ENCODE results near the gene CER1. TPM values are rescaled to one million over a fixed set of nuclear protein-coding genes. Genes with fewer than 3 reads are reported as not detected.

CER1 gene
- total and polyA plus RNA-seq, 9 of the 15 experiments (the other 6 are each of a cell fraction or from before 2014, with no cell fraction given) = not detected

- no peaks in the 10 kb centered on the region for H3K9me3 ChIP-seq (replicated peaks; ENCODE audit: control insufficient read depth, insufficient read depth, low read depth, low read length)
- CTCF ChIA-PET (ENCODE audit: low intra/inter-chr PET ratio) = no interaction called here
- peak overlapping the region; percentile 40 for H3K4me3 ChIP-seq
- H3K4me2 ChIP-seq (ENCODE audit: insufficient read depth, low read length) = peak overlapping the region; percentile 43
- DNase-seq (ENCODE audit: extremely low read depth in 1 of 4, low spot score in 3 of 4) (peak in 1 of 4 experiments; percentile 17), ATAC-seq (peak; percentile 69), FAIRE-seq (no peak)
- no peaks in the 10 kb centered on the region for H3K36me3 ChIP-seq (ENCODE audit: control insufficient read depth, insufficient read depth, low read length)
- peak overlapping the region in 1 of 2 experiments; percentile 77; a peak in 2 of 4 replicates for H3K9ac ChIP-seq (ENCODE audit: insufficient read depth in 1 of 2, low read depth in 2 of 2, low read length in 2 of 2)
- no peaks in the 10 kb centered on the region for H3K79me2 ChIP-seq (ENCODE audit: control insufficient read depth, insufficient read depth, low read length)
- intact Hi-C loops (cut with micrococcal nuclease) (no loop called here), in situ Hi-C loops (cut with MboI) (no loop called here)
- H3K27me3 ChIP-seq (ENCODE audit: control insufficient read depth in 2 of 2, insufficient read depth in 2 of 2, low read length in 2 of 2) = no peaks in the 10 kb centered on the region
- H3K9me1 ChIP-seq (ENCODE audit: control insufficient read depth, insufficient read depth, low read length) = no peaks in the 10 kb centered on the region
- no peaks in the 10 kb centered on the region for H4K20me1 ChIP-seq (replicated peaks; ENCODE audit: control insufficient read depth, insufficient read depth, low read length)
- WGBS (ENCODE audit: insufficient coverage, low coverage, missing lambda C conversion rate) = 6% methylated on average over 10 of the region's 35 CpGs
- no peak overlapping the region for H3K27ac ChIP-seq (ENCODE audit: extremely low read depth, low read depth, low read length)
- H3K4me1 ChIP-seq (replicated peaks in 1 of 2; ENCODE audit: control insufficient read depth in 2 of 2, insufficient read depth in 2 of 2, low read length in 2 of 2) = peaks cover 0 to 4% of the 10 kb centered on the region in 2 experiments; a peak in 1 of 5 replicates
- POLR2A ChIA-PET = no interaction called here
- no peak for TF ChIP-seq CSDE1 (IDR thresholded peaks at IDR 0.05)
- TF ChIP-seq BHLHE40 (IDR thresholded peaks at IDR 0.05; ENCODE audit: low read length) = no peak
- no peak for TF ChIP-seq SMAD4 (CRISPR knock-in tag; conservative IDR thresholded peaks at IDR 0.05)
- no TSS peak for BruUV-seq (replicated peaks)
- peak overlapping the region; percentile 79; the same call in 1 of the 2 replicates for H2AFZ ChIP-seq (ENCODE audit: low read depth, low read length)
Measured at GRCh38 chr9:14692470-14693250, 29.9 kb downstream of the CER1 start.

DNA sequence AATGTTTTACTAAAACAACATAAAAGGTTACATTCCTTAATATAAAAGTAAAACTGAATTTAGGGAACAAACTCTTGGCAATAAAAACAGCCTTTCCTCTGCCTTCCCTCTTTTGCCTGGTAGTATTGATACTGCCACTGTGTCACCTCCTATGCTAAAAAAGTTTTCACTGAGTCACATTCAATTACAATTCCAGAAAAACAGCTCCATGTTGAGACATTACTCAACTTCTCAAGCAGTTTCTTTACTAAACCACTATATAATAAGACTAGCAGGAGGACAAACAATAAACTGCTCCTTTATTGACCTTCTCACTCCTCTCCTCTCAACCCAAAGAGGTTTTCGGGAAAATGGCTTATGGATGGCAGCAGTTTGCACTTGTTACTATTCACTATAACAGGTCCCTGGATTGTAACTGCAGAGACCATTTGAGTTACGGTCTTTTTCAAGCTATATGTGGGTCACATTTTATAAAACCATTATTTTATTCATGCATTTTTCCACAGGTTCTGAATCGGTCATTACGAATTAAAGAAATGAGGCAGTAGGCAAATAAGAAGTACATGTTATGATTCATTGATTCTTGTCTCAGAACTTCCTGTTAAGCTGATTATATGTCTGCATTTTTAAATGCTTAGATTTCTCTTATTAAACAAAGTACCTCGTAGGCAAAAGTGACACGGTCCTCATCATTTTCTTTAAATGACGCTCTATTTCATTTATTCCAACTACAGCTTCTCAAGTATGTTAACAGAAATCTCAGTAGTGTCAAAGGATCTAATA is 31.4 kb downstream of the CER1 start:
- no peak overlapping the region for H3K4me3 ChIP-seq
- H3K9me3 ChIP-seq (replicated peaks; ENCODE audit: control insufficient read depth, insufficient read depth, low read depth, low read length) = no peaks in the 10 kb centered on the region
- H3K4me1 ChIP-seq (replicated peaks in 1 of 2; ENCODE audit: control insufficient read depth in 2 of 2, insufficient read depth in 2 of 2, low read length in 2 of 2) = peaks cover 0 to 4% of the 10 kb centered on the region in 2 experiments; a peak in 1 of 5 replicates
- FAIRE-seq (no peak), DNase-seq (ENCODE audit: extremely low read depth in 1 of 4, low spot score in 3 of 4) (no peak), ATAC-seq (no peak)
- intact Hi-C loops (cut with micrococcal nuclease) = no loop called here
- in situ Hi-C loops (cut with MboI) = no loop called here
- H4K20me1 ChIP-seq (replicated peaks; ENCODE audit: control insufficient read depth, insufficient read depth, low read length) = no peaks in the 10 kb centered on the region
- BruUV-seq (replicated peaks) = no TSS peak
- H3K27me3 ChIP-seq (ENCODE audit: control insufficient read depth in 2 of 2, insufficient read depth in 2 of 2, low read length in 2 of 2) = no peaks in the 10 kb centered on the region
- H3K36me3 ChIP-seq (ENCODE audit: control insufficient read depth, insufficient read depth, low read length) = no peaks in the 10 kb centered on the region
- H2AFZ ChIP-seq (ENCODE audit: low read depth, low read length) = no peak overlapping the region
- no peaks in the 10 kb centered on the region for H3K9me1 ChIP-seq (ENCODE audit: control insufficient read depth, insufficient read depth, low read length)
- WGBS (ENCODE audit: insufficient coverage, low coverage, missing lambda C conversion rate) = 14% methylated on average over 7 of the region's 7 CpGs
- no peaks in the 10 kb centered on the region for H3K79me2 ChIP-seq (ENCODE audit: control insufficient read depth, insufficient read depth, low read length)
- ChIA-PET POLR2A (interaction anchor here (0.7 to 0.8 kb wide), 2 partner anchors 31 to 479 kb away, joined by 3 read pairs; partner anchors contain the start of gene CER1), CTCF (ENCODE audit: low intra/inter-chr PET ratio) (no interaction called here)
- H3K27ac ChIP-seq (ENCODE audit: extremely low read depth, low read depth, low read length) = no peak overlapping the region
- no peak overlapping the region for H3K4me2 ChIP-seq (ENCODE audit: insufficient read depth, low read length)
- H3K9ac ChIP-seq (ENCODE audit: insufficient read depth in 1 of 2, low read depth in 2 of 2, low read length in 2 of 2) = no peak overlapping the region
- no peak for TF ChIP-seq MCM5 (IDR thresholded peaks at IDR 0.05; ENCODE audit: low read depth)
- TF ChIP-seq MCM2 (IDR thresholded peaks at IDR 0.05; ENCODE audit: low read depth) = no peak
- TF ChIP-seq CTCF (IDR thresholded peaks at IDR 0.05 in 2 of 3, conservative IDR thresholded peaks at IDR 0.05 in 1 of 3; ENCODE audit: insufficient read depth in 2 of 3, low read depth in 1 of 3, low read length in 3 of 3) = no peak
- TF ChIP-seq ZNF561 (CRISPR knock-in tag; conservative IDR thresholded peaks at IDR 0.05) = no peak
- no peak for TF ChIP-seq NCOA1 (IDR thresholded peaks at IDR 0.05; ENCODE audit: low read depth)
- TF ChIP-seq ZNF696 (CRISPR knock-in tag; conservative IDR thresholded peaks at IDR 0.05) = no peak

Data from K562 (cell line).